GM13977 (cell line): Measurements from ENCODE around the gene LRRC17.

ENCODE experiments used
- DNase-seq: peaks from one replicate; pipeline ENCODE4 v3.0.0; 2012; ENCODE audit warnings: low spot score
- CTCF ChIP-seq: IDR thresholded peaks from 2 replicates; pipeline ENCODE4 v1.5.1; 2012; ENCODE audit warnings: mild to moderate bottlenecking, control low read depth; ENCODE audit not compliant: insufficient read depth; ENCODE audit errors: extremely low read depth, missing control alignments
- in situ Hi-C: fragments of 300-500 bp; cut with MboI; formaldehyde crosslinking; loops from one replicate; pipeline ENCODE4 v1.12.0; 2022; ENCODE audit warnings: low sequenced_read_pairs, low pct_unique_long_range_greater_than_20kb, mixed read lengths, inconsistent platforms; ENCODE audit not compliant: unreplicated experiment

Gene LRRC17

GRCh38 chr7:102993718-102994029, 80.9 kb downstream of the LRRC17 start:
- DNase-seq = no peak
- in situ Hi-C loops = no loop called here
- no peak for TF ChIP-seq CTCF

GRCh38 chr7:102994567-102994966, 81.8 kb downstream of the LRRC17 start:
- no peak for TF ChIP-seq CTCF
- DNase-seq = no peak

More at GRCh38 chr7:102994567-102994966, 81.8 kb downstream of the LRRC17 start:
- in situ Hi-C loops = no loop called here
